ENCODE results near the gene NDUFS6.

Gene NDUFS6

GRCh38 chr5:1801222-1801966 is at the start of gene NDUFS6:
Gene NDUFS6 (plus strand): TSS chr5:1801407. CDS start chr5:1801418, 11 bp downstream.
- DNase-seq, result peak; percentile 71 to 80

- no peak for DNase-seq
Observed at GRCh38 chr5:1751864-1752822, 49.1 kb upstream of the NDUFS6 start.

- no peak for DNase-seq
Observed at GRCh38 chr5:1752881-1753280, 48.3 kb upstream of the NDUFS6 start.

- no peak for DNase-seq
Observed at GRCh38 chr5:1753490-1753889, 47.7 kb upstream of the NDUFS6 start.

- no peak for DNase-seq
Observed at GRCh38 chr5:1754531-1755220, 46.5 kb upstream of the NDUFS6 start.

GRCh38 chr5:1755321-1755949 is 45.8 kb upstream of the NDUFS6 start:
- DNase-seq, result no peak

- DNase-seq, result no peak
Observed at GRCh38 chr5:1756481-1756880, 44.7 kb upstream of the NDUFS6 start.

- no peak for DNase-seq
Observed at GRCh38 chr5:1757511-1757910, 43.7 kb upstream of the NDUFS6 start.

GRCh38 chr5:1758574-1758973 is 42.6 kb upstream of the NDUFS6 start:
- no peak for DNase-seq

- DNase-seq, result no peak
Observed at GRCh38 chr5:1759378-1759970, 41.7 kb upstream of the NDUFS6 start.

- DNase-seq, result no peak
Observed at GRCh38 chr5:1760231-1760630, 41.0 kb upstream of the NDUFS6 start.

- no peak for DNase-seq
Observed at GRCh38 chr5:1760656-1761452, 40.4 kb upstream of the NDUFS6 start.

GRCh38 chr5:1761453-1761755 is 39.8 kb upstream of the NDUFS6 start:
- DNase-seq, result no peak

GRCh38 chr5:1762121-1762882 is 38.9 kb upstream of the NDUFS6 start:
- DNase-seq, result no peak

GRCh38 chr5:1762883-1763547 is 38.2 kb upstream of the NDUFS6 start:
- DNase-seq, result no peak

GRCh38 chr5:1763548-1763911 is 37.7 kb upstream of the NDUFS6 start:
- DNase-seq, result peak in 1 of 2 donors; percentile 9

GRCh38 chr5:1763960-1764605 is 37.1 kb upstream of the NDUFS6 start:
- no peak for DNase-seq

GRCh38 chr5:1764606-1764960 is 36.6 kb upstream of the NDUFS6 start:
- no peak for DNase-seq

GRCh38 chr5:1765141-1765879 is 35.9 kb upstream of the NDUFS6 start:
- no peak for DNase-seq

All from stimulated activated CD4-positive, alpha-beta T cell treated with anti-CD3 and anti-CD28 coated beads, Interleukin-2, amount 100 ng/mL, for 48 hours (primary cell).